ENCODE results near the gene SPACA4. TPM values are rescaled to one million over a fixed set of nuclear protein-coding genes. Genes with fewer than 3 reads are reported as not detected.

Gene SPACA4
- polyA plus RNA-seq, 1 donor (not counting 4 experiments of a cell fraction or from before 2014, with no cell fraction given), result 0.08 TPM

DNA sequence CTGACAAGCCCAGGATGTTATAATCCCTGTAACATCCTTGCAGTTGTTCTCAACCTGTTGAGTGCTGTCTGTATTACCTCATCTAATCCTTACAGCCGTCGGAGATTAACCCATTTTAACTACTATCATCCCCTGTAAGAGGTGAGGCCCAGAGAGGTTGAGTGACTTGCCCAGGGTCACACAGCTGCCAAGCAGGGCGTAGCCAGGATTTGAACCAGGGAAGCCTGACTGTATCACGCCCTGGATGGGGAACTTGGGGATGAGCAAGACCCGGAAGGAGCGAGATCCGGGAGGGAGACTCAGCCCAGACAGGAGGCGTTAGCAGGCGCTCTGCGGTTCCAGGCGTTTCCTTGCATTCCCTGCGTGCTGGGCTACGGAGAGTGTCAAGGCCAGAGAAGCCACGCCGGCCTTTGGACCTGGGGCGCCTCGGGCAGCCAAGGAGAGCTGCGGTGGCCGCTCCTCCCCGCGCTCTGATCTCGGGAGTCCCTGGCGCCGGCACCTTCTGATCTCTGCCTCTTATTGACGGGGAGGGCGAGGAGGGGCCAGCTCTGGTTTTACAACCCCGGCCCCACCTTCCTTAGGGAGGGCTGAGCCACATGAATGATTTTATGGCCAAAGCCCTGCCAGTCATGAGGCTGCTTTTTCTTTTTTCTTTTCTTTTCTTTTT is 48.4 kb upstream of the SPACA4 start:
- Histone ChIP-seq H3K9ac (ENCODE audit: control insufficient read depth, extremely low read depth, insufficient read depth, low read length) (peak overlapping the region; percentile 19), H4K20me1 (ENCODE audit: control insufficient read depth, extremely low read depth, insufficient read depth, low read length) (no peaks in the 10 kb centered on the region), H3K79me2 (ENCODE audit: control insufficient read depth, insufficient read depth, low read length) (no peaks in the 10 kb centered on the region), H3K4me1 (ENCODE audit: control insufficient read depth, extremely low read depth, insufficient read depth, low read length) (peaks cover 16% of the 10 kb centered on the region), H3K9me3 (ENCODE audit: control insufficient read depth, low read depth, low read length) (no peaks in the 10 kb centered on the region), H2AFZ (ENCODE audit: control insufficient read depth, low read length) (peak overlapping the region; percentile 24), H3K36me3 (ENCODE audit: control insufficient read depth in 2 of 2, extremely low read depth in 1 of 2, insufficient read depth in 2 of 2, low read length in 2 of 2) (no peaks in the 10 kb centered on the region), H3K4me2 (ENCODE audit: control insufficient read depth, extremely low read depth, insufficient read depth, low read depth, low read length) (peak overlapping the region; percentile 4), H3K9me1 (ENCODE audit: control insufficient read depth, extremely low read depth, insufficient read depth, low read length) (no peaks in the 10 kb centered on the region), H3K27me3 (ENCODE audit: control insufficient read depth, extremely low read depth, insufficient read depth, low read length) (no peaks in the 10 kb centered on the region), H3K4me3 (ENCODE audit: control insufficient read depth in 2 of 3, extremely low read depth in 1 of 3, insufficient read depth in 2 of 3, low read depth in 1 of 3, low read length in 3 of 3) (no peak overlapping the region), H3K27ac (ENCODE audit: control insufficient read depth, insufficient read depth, low read length) (no peak overlapping the region)
- peak; percentile 34 for FAIRE-seq
- dilution Hi-C loops (cut with MboI; ENCODE audit: extremely low pct_ligation_motif_present, low sequenced_read_pairs), result no loop called here
- DNase-seq (ENCODE audit: low read depth, low spot score), result peak; percentile 49
- TF ChIP-seq, protein P1, sequence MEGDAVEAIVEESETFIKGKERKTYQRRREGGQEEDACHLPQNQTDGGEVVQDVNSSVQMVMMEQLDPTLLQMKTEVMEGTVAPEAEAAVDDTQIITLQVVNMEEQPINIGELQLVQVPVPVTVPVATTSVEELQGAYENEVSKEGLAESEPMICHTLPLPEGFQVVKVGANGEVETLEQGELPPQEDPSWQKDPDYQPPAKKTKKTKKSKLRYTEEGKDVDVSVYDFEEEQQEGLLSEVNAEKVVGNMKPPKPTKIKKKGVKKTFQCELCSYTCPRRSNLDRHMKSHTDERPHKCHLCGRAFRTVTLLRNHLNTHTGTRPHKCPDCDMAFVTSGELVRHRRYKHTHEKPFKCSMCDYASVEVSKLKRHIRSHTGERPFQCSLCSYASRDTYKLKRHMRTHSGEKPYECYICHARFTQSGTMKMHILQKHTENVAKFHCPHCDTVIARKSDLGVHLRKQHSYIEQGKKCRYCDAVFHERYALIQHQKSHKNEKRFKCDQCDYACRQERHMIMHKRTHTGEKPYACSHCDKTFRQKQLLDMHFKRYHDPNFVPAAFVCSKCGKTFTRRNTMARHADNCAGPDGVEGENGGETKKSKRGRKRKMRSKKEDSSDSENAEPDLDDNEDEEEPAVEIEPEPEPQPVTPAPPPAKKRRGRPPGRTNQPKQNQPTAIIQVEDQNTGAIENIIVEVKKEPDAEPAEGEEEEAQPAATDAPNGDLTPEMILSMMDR (optimal IDR thresholded peaks at IDR 0.05 in 1 of 3, IDR thresholded peaks at IDR 0.05 in 1 of 3, conservative IDR thresholded peaks at IDR 0.05 in 1 of 3; ENCODE audit: extremely low read depth in 1 of 3, insufficient read depth in 2 of 3, low read length in 3 of 3), result no peak
- no peak for TF ChIP-seq EZH2 (IDR thresholded peaks at IDR 0.05; ENCODE audit: low read length)

DNA sequence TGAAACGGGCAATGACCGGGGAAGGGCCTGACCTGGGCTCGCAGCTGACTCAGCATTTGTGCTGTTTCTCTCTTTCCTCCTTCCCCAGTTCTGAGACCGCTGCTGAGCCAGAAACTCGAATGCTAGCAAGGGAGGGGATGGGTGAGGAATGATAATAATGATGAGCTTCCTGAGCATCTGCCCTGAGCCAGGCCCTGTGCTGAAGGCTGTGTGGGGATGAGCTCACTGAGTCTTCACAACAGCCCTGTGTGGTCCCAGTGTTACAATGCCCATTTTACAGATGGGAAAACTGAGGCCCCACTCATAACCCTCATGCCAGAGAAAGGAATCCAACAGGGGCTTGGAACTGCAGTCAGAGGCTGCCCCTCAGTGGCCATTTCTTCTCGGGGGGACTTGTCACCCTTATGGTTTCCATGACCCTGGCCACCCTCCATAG is 46.4 kb upstream of the SPACA4 start:
- FAIRE-seq, result no peak
- Histone ChIP-seq H3K9me1 (ENCODE audit: control insufficient read depth, extremely low read depth, insufficient read depth, low read length) (no peaks in the 10 kb centered on the region), H2AFZ (ENCODE audit: control insufficient read depth, low read length) (no peak overlapping the region), H3K9me3 (ENCODE audit: control insufficient read depth, low read depth, low read length) (no peaks in the 10 kb centered on the region), H4K20me1 (ENCODE audit: control insufficient read depth, extremely low read depth, insufficient read depth, low read length) (no peaks in the 10 kb centered on the region), H3K9ac (ENCODE audit: control insufficient read depth, extremely low read depth, insufficient read depth, low read length) (no peak overlapping the region), H3K4me1 (ENCODE audit: control insufficient read depth, extremely low read depth, insufficient read depth, low read length) (peaks cover 10% of the 10 kb centered on the region), H3K4me3 (ENCODE audit: control insufficient read depth in 2 of 3, extremely low read depth in 1 of 3, insufficient read depth in 2 of 3, low read depth in 1 of 3, low read length in 3 of 3) (no peak overlapping the region), H3K27me3 (ENCODE audit: control insufficient read depth, extremely low read depth, insufficient read depth, low read length) (no peaks in the 10 kb centered on the region), H3K79me2 (ENCODE audit: control insufficient read depth, insufficient read depth, low read length) (no peaks in the 10 kb centered on the region), H3K27ac (ENCODE audit: control insufficient read depth, insufficient read depth, low read length) (no peak overlapping the region), H3K4me2 (ENCODE audit: control insufficient read depth, extremely low read depth, insufficient read depth, low read depth, low read length) (no peak overlapping the region), H3K36me3 (ENCODE audit: control insufficient read depth in 2 of 2, extremely low read depth in 1 of 2, insufficient read depth in 2 of 2, low read length in 2 of 2) (no peaks in the 10 kb centered on the region)
- dilution Hi-C loops (cut with MboI; ENCODE audit: extremely low pct_ligation_motif_present, low sequenced_read_pairs), result no loop called here
- TF ChIP-seq, protein P1 (optimal IDR thresholded peaks at IDR 0.05 in 1 of 3, IDR thresholded peaks at IDR 0.05 in 1 of 3, conservative IDR thresholded peaks at IDR 0.05 in 1 of 3; ENCODE audit: extremely low read depth in 1 of 3, insufficient read depth in 2 of 3, low read length in 3 of 3), result peak in 1 of 3 experiments; percentile 29
- no peak for TF ChIP-seq EZH2 (IDR thresholded peaks at IDR 0.05; ENCODE audit: low read length)
- DNase-seq (ENCODE audit: low read depth, low spot score), result no peak
